ENCODE data around the gene PLA2G12A. TPM values are rescaled to one million over a fixed set of nuclear protein-coding genes. Genes with fewer than 3 reads are reported as not detected.
"Not testable (repeated sequence)": the region's sequence is repeated elsewhere in the genome, so short reads cannot be mapped to it uniquely, and the experiment has no call there.

PLA2G12A gene
- total and polyA plus RNA-seq, 4 donors: 10.3 to 34.5 (median 22.6) TPM

DNA sequence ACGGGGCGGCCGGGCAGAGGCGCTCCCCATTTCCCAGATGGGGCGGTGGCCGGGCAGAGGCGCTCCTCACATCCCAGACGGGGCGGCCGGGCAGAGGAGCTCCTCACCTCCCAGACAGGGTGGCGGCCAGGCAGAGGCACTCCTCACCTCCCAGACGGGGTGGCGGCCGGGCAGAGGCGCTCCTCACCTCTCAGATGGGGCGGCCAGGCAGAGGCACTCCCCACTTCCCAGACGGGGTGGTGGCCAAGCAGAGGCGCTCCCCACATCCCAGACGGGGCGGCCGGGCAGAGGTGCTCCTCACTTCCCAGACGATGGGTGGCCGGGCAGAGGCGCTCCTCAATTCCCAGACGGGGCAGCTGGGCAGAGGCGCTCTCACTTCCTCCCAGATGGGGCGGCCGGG is 51.4 kb downstream of the PLA2G12A start:
- H3K27ac ChIP-seq (ENCODE audit: low read depth in 1 of 2, low read length in 2 of 2); H3K36me3 ChIP-seq (ENCODE audit: control insufficient read depth in 1 of 2, insufficient read depth in 2 of 2, low read length in 1 of 2); H3K4me3 ChIP-seq (ENCODE audit: low read length in 2 of 2); DNase-seq; H3K9me3 ChIP-seq (ENCODE audit: control insufficient read depth, low read length); H3K27me3 ChIP-seq (ENCODE audit: control insufficient read depth in 1 of 2, insufficient read depth in 2 of 2, low read length in 1 of 2); ATAC-seq (ENCODE audit: low FRiP score); H3K4me1 ChIP-seq (ENCODE audit: control insufficient read depth in 1 of 2, insufficient read depth in 2 of 2, low read length in 2 of 2); intact Hi-C loops (cut with DNase I): not testable (repeated sequence)
- 95 to 97% methylated on average over 17 to 28 of the region's 28 CpGs for WGBS, 2 donors

DNA sequence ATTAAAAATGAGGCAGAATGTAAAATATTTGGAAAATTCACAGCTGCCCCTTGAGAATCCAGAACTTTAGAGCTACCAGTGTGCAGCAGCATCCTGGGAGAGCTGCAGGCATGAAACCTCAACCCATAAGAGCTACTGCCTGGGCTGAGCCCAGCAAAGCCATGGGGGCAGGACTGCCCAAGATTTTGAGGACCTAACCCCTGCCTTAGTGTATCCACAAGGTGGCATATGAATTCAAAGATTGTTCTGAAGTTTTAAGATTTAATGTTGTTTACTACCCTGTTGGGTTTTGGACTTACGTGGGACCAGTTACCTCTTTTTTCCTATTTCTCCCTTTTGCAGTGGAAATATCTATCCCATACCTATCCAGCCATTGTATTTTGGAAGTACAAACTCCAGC is 53.0 kb downstream of the PLA2G12A start:
- Histone ChIP-seq H3K36me3 (ENCODE audit: control insufficient read depth in 1 of 2, insufficient read depth in 2 of 2, low read length in 1 of 2) (no peaks in the 10 kb centered on the region), H3K4me3 (ENCODE audit: low read length in 2 of 2) (no peak overlapping the region), H3K27ac (ENCODE audit: low read depth in 1 of 2, low read length in 2 of 2) (no peak overlapping the region), H3K9me3 (ENCODE audit: control insufficient read depth, low read length) (peaks cover 1% of the 10 kb centered on the region), H3K27me3 (ENCODE audit: control insufficient read depth in 1 of 2, insufficient read depth in 2 of 2, low read length in 1 of 2) (no peaks in the 10 kb centered on the region), H3K4me1 (ENCODE audit: control insufficient read depth in 1 of 2, insufficient read depth in 2 of 2, low read length in 2 of 2) (no peaks in the 10 kb centered on the region)
- DNase-seq (no peak), ATAC-seq (ENCODE audit: low FRiP score) (no peak)
- 68 to 78% methylated on average over 1 of the region's 1 CpG for WGBS, 2 donors
- intact Hi-C loops (cut with DNase I): no loop called here

DNA sequence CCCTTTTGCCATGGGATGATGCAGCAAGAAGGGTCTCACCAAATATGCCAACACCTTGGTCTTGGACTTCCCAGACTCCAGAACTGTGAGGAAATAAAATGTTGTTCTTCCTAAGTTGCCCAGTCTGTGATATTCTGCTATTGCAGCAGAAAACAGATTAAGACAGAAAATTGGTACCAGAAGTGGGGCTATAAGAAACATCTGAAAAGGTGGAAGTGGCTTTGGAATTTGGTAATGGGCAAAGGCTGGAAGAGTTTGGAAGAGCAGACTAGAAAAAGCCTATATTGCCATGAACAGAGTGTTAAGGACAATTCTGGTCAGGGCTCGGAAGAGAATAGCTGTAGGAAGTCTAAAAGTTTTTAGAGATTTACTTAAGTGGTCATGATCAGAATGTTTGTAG is 54.0 kb downstream of the PLA2G12A start:
- ATAC-seq (ENCODE audit: low FRiP score): no peak
- no peak overlapping the region for H3K27ac ChIP-seq (ENCODE audit: low read depth in 1 of 2, low read length in 2 of 2)
- WGBS, 2 donors: 93 to 100% methylated on average over 1 of the region's 1 CpG

DNA sequence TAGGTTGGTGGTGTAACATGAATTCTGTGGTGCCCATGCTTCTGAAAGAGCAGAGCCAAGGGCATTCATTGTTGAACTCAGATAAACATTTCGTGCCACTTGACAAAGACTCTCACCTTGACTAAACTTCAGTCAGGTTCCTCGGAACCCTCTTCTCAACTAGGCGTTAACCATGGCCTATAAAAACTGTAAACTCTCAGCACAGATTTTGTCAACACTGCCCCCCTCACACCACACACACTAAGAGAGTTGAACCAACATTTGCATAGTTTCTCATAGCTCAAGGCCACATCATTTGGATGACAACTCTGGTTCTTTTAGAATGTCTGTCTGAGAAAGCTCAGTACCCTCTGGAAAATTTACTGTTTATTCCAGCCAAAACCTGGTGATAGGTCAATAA is 54.7 kb downstream of the PLA2G12A start:
- ATAC-seq (ENCODE audit: low FRiP score) (no peak), DNase-seq (no peak)
- H3K27me3 ChIP-seq (ENCODE audit: control insufficient read depth in 1 of 2, insufficient read depth in 2 of 2, low read length in 1 of 2): no peaks in the 10 kb centered on the region
- no peaks in the 10 kb centered on the region for H3K36me3 ChIP-seq (ENCODE audit: control insufficient read depth in 1 of 2, insufficient read depth in 2 of 2, low read length in 1 of 2)
- H3K4me3 ChIP-seq (ENCODE audit: low read length in 2 of 2): no peak overlapping the region
- WGBS, 2 donors: 82 to 85% methylated on average over 3 of the region's 3 CpGs
- peaks cover 1% of the 10 kb centered on the region for H3K9me3 ChIP-seq (ENCODE audit: control insufficient read depth, low read length)
- H3K4me1 ChIP-seq (ENCODE audit: control insufficient read depth in 1 of 2, insufficient read depth in 2 of 2, low read length in 2 of 2): no peaks in the 10 kb centered on the region
- intact Hi-C loops (cut with DNase I): no loop called here
- H3K27ac ChIP-seq (ENCODE audit: low read depth in 1 of 2, low read length in 2 of 2): no peak overlapping the region

More for the DNA sequence above, 54.0 kb downstream of the PLA2G12A start:
- intact Hi-C loops (cut with DNase I): no loop called here
- DNase-seq: no peak
- Histone ChIP-seq H3K4me1 (ENCODE audit: control insufficient read depth in 1 of 2, insufficient read depth in 2 of 2, low read length in 2 of 2) (no peaks in the 10 kb centered on the region), H3K27me3 (ENCODE audit: control insufficient read depth in 1 of 2, insufficient read depth in 2 of 2, low read length in 1 of 2) (no peaks in the 10 kb centered on the region), H3K4me3 (ENCODE audit: low read length in 2 of 2) (no peak overlapping the region), H3K9me3 (ENCODE audit: control insufficient read depth, low read length) (peaks cover 1% of the 10 kb centered on the region), H3K36me3 (ENCODE audit: control insufficient read depth in 1 of 2, insufficient read depth in 2 of 2, low read length in 1 of 2) (no peaks in the 10 kb centered on the region)

DNA sequence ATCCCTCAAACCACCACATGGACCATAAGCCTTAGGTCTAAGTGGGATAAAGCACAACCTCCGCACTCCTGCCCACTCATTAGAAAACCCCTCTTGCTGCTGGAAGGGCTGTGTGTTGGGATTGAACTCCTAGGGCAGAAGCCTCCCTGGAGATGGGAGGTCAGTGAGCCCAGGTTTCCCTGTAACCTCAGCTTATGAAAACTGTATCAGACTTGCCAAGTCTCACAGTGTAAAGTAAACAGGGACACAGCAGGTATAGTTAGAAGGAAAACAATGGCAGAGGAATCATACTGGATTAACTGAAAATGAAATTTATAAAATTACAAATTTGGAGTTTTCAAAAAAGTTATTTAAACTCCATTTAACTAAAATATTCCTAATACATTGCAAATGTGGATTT is 56.6 kb downstream of the PLA2G12A start:
- ATAC-seq (ENCODE audit: low FRiP score) (no peak), DNase-seq (no peak)
- 97 to 100% methylated on average over 1 of the region's 1 CpG for WGBS, 2 donors
- intact Hi-C loops (cut with DNase I): no loop called here
- H3K4me1 ChIP-seq (ENCODE audit: control insufficient read depth in 1 of 2, insufficient read depth in 2 of 2, low read length in 2 of 2): no peaks in the 10 kb centered on the region
- H3K27ac ChIP-seq (ENCODE audit: low read depth in 1 of 2, low read length in 2 of 2): no peak overlapping the region
- no peaks in the 10 kb centered on the region for H3K27me3 ChIP-seq (ENCODE audit: control insufficient read depth in 1 of 2, insufficient read depth in 2 of 2, low read length in 1 of 2)
- H3K4me3 ChIP-seq (ENCODE audit: low read length in 2 of 2): no peak overlapping the region
- no peaks in the 10 kb centered on the region for H3K36me3 ChIP-seq (ENCODE audit: control insufficient read depth in 1 of 2, insufficient read depth in 2 of 2, low read length in 1 of 2)
- H3K9me3 ChIP-seq (ENCODE audit: control insufficient read depth, low read length): no peaks in the 10 kb centered on the region

DNA sequence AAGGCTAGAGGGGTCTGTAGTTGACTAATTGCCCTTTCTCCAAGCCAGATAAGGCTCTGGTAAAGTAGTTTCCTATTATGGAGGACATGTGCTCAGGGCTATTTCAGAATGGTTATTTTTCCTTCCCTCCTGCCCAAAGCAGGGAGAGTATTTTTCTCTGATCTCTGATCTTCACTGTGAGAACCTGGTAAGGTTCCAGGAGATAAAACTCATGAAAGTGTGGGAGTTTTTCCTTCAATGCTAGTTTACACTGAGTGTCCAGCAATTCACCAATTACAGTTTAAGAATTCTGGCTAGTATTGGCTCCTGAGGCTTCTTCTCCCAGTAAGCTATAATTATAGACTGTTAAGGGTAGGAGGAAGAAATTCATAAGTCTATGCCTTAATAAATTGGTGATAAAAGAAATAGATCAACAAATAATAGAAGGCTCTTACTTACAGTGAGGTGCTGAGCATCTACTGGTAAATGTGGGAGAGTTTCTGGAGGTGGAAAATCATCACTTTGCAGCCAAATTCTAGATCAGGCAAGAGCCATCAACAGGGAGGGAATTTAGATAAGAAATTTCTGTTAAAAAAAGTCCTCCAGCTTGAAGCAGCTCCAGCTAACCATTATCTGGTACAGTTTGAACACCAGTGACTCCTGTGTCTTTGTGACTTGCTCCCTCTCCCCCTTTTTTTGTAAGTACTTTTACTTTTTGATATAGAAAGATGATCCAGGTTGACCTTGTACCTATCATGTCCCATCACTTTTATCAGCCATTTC is 57.5 kb downstream of the PLA2G12A start:
- no peak overlapping the region for H3K27ac ChIP-seq (ENCODE audit: low read depth in 1 of 2, low read length in 2 of 2)
- ATAC-seq (ENCODE audit: low FRiP score) (no peak), DNase-seq (no peak)
- H3K9me3 ChIP-seq (ENCODE audit: control insufficient read depth, low read length): no peaks in the 10 kb centered on the region
- intact Hi-C loops (cut with DNase I): no loop called here
- H3K4me1 ChIP-seq (ENCODE audit: control insufficient read depth in 1 of 2, insufficient read depth in 2 of 2, low read length in 2 of 2): no peaks in the 10 kb centered on the region
- H3K27me3 ChIP-seq (ENCODE audit: control insufficient read depth in 1 of 2, insufficient read depth in 2 of 2, low read length in 1 of 2): no peaks in the 10 kb centered on the region
- no peak overlapping the region for H3K4me3 ChIP-seq (ENCODE audit: low read length in 2 of 2)
- no peaks in the 10 kb centered on the region for H3K36me3 ChIP-seq (ENCODE audit: control insufficient read depth in 1 of 2, insufficient read depth in 2 of 2, low read length in 1 of 2)

DNA sequence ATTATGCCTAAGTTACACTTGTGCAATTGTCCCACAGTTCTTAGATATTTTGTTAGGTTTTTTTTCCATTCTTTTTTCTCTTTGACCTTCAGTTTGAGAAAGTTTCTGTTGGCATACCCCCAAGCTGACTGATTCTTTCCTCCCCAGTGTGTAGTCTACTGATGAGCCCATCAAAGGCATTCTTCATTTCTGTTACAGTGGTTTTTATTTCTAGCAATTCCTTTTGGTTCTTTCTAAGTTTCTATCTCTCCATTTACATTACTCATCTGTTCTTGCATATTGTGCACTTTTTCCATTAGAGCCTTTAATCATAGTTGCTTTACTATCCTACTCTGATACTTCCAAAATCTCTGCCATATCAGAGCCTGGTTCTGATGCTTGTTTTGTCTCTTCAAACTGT is 58.5 kb downstream of the PLA2G12A start:
- no peaks in the 10 kb centered on the region for H3K4me1 ChIP-seq (ENCODE audit: control insufficient read depth in 1 of 2, insufficient read depth in 2 of 2, low read length in 2 of 2)
- no peak overlapping the region for H3K4me3 ChIP-seq (ENCODE audit: low read length in 2 of 2)
- H3K9me3 ChIP-seq (ENCODE audit: control insufficient read depth, low read length): no peaks in the 10 kb centered on the region
- DNase-seq: no peak
- ATAC-seq (ENCODE audit: low FRiP score): no peak
- intact Hi-C loops (cut with DNase I): no loop called here
- no peaks in the 10 kb centered on the region for H3K27me3 ChIP-seq (ENCODE audit: control insufficient read depth in 1 of 2, insufficient read depth in 2 of 2, low read length in 1 of 2)
- no peaks in the 10 kb centered on the region for H3K36me3 ChIP-seq (ENCODE audit: control insufficient read depth in 1 of 2, insufficient read depth in 2 of 2, low read length in 1 of 2)
- H3K27ac ChIP-seq (ENCODE audit: low read depth in 1 of 2, low read length in 2 of 2): no peak overlapping the region

DNA sequence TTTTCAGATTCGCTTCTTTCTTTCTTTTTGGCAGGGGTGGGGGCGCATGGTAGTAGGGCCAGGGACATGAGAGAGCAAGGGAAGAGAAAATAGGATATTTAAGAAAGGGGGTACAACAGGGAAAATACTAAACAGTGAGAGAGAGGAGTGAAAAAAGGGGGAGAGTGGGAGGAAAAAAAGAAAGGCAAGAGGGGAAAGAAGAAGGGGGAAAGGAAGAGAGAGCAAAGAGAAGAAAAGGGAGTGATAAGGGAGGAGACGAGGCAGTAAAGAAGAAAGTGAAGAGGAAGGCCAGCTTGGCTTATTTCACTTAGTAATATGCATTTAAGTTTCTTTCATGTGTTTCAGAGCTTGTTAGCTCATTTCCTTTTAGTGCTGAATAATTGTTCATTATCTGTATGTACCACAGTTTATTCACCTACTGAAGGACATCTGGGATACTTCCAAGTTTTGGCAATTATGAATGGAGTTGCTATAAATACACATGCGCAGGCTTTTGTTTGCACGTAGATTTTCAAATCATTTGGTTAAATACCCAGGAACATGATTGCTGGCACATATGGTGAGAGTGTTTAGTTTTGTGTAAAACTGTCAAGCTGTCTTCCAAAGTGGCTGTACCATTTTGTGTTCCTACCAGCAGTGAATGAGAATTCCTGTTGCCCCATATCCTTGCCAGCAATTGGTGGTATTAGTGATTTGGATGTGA is 63.9 kb downstream of the PLA2G12A start:
- intact Hi-C loops (cut with DNase I): no loop called here
- no peak for DNase-seq
- WGBS, 2 donors: 80 to 87% methylated on average over 5 of the region's 5 CpGs

DNA sequence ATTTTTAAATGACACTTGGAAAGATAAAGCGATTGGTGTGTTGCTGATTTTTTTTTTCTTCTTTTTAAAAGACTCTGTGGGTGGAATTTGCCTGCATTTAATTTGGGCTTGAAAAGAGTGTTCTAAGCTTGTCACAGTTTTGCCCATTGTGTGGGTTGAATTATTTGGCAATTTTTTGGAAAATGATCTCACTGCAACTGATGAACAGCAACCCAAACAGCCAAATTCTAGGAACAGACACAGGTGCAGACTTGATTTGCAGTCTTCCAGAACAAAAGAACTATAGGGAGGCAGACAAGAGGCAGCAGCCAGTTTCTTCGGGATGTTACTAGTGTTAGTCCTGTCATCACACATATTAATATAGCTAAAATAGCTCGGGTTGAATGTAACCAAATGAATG is 67.1 kb downstream of the PLA2G12A start:
- no peaks in the 10 kb centered on the region for H3K27me3 ChIP-seq (ENCODE audit: control insufficient read depth in 1 of 2, insufficient read depth in 2 of 2, low read length in 1 of 2)
- H3K4me3 ChIP-seq (ENCODE audit: low read length in 2 of 2): no peak overlapping the region
- H3K36me3 ChIP-seq (ENCODE audit: control insufficient read depth in 1 of 2, insufficient read depth in 2 of 2, low read length in 1 of 2): no peaks in the 10 kb centered on the region
- H3K27ac ChIP-seq (ENCODE audit: low read depth in 1 of 2, low read length in 2 of 2): no peak overlapping the region
- ATAC-seq (ENCODE audit: low FRiP score): no peak
- no peak for DNase-seq
- 29 to 48% methylated on average over 3 of the region's 3 CpGs for WGBS, 2 donors
- no peaks in the 10 kb centered on the region for H3K9me3 ChIP-seq (ENCODE audit: control insufficient read depth, low read length)
- H3K4me1 ChIP-seq (ENCODE audit: control insufficient read depth in 1 of 2, insufficient read depth in 2 of 2, low read length in 2 of 2): no peaks in the 10 kb centered on the region
- intact Hi-C loops (cut with DNase I): no loop called here

More for the DNA sequence above, 63.9 kb downstream of the PLA2G12A start:
- Histone ChIP-seq H3K4me1 (ENCODE audit: control insufficient read depth in 1 of 2, insufficient read depth in 2 of 2, low read length in 2 of 2) (no peaks in the 10 kb centered on the region), H3K27ac (ENCODE audit: low read depth in 1 of 2, low read length in 2 of 2) (no peak overlapping the region), H3K27me3 (ENCODE audit: control insufficient read depth in 1 of 2, insufficient read depth in 2 of 2, low read length in 1 of 2) (no peaks in the 10 kb centered on the region), H3K9me3 (ENCODE audit: control insufficient read depth, low read length) (no peaks in the 10 kb centered on the region), H3K36me3 (ENCODE audit: control insufficient read depth in 1 of 2, insufficient read depth in 2 of 2, low read length in 1 of 2) (no peaks in the 10 kb centered on the region), H3K4me3 (ENCODE audit: low read length in 2 of 2) (no peak overlapping the region)
- no peak for ATAC-seq (ENCODE audit: low FRiP score)

Data from aorta (tissue), 5 donors.